ENCODE data around the gene ATRN. TPM values are rescaled to one million over a fixed set of nuclear protein-coding genes. Genes with fewer than 3 reads are reported as not detected.

The ATRN gene
- total RNA-seq, 1 donor from 2014 or later, result 11.8 TPM

DNA sequence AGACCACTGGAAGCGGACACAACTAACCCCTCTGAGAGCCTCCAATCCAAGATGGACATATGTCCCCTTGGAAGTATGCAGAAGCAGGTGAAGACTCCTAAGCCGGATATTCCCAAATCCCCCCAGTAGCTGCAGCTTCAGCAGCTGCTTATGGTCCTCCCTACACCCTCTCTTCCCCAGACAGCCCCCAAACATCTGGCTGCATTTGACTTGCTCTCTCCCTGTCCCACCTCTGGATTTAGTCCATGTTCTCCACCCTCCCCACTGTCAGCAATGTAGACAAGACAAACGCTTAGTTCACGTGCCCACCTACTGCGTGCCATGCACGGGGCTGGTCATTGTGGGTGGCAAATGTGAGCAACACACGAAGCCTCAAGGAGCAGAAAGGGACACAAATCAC is 215.6 kb downstream of the ATRN start:
- H3K36me3 Mint-ChIP-seq (ENCODE audit: low read depth), result no peaks in the 10 kb centered on the region

GRCh38 chr20:3686867-3687321 is 216.1 kb downstream of the ATRN start:
- intact Hi-C loops (cut with micrococcal nuclease), result no loop called here
- H3K27me3 Mint-ChIP-seq, result peaks cover 30% of the 10 kb centered on the region
- no peak overlapping the region for H3K27ac Mint-ChIP-seq
- H3K9me3 Mint-ChIP-seq, result no peaks in the 10 kb centered on the region
- H3K36me3 Mint-ChIP-seq (ENCODE audit: low read depth), result no peaks in the 10 kb centered on the region
- H3K4me3 Mint-ChIP-seq, result no peak overlapping the region
- H3K4me1 Mint-ChIP-seq, result no peaks in the 10 kb centered on the region
- no peak for DNase-seq

More for the DNA sequence above, 215.6 kb downstream of the ATRN start:
- H3K4me3 Mint-ChIP-seq, result no peak overlapping the region
- no peaks in the 10 kb centered on the region for H3K4me1 Mint-ChIP-seq
- no peak overlapping the region for H3K27ac Mint-ChIP-seq
- no peaks in the 10 kb centered on the region for H3K9me3 Mint-ChIP-seq
- no peak for DNase-seq
- H3K27me3 Mint-ChIP-seq, result peaks cover 30% of the 10 kb centered on the region
- intact Hi-C loops (cut with micrococcal nuclease), result no loop called here

GRCh38 chr20:3687655-3688054 is 216.8 kb downstream of the ATRN start:
- Mint-ChIP-seq H3K36me3 (ENCODE audit: low read depth) (no peaks in the 10 kb centered on the region), H3K9me3 (no peaks in the 10 kb centered on the region), H3K27me3 (peaks cover 26% of the 10 kb centered on the region), H3K4me3 (no peak overlapping the region), H3K4me1 (no peaks in the 10 kb centered on the region), H3K27ac (no peak overlapping the region)
- intact Hi-C loops (cut with micrococcal nuclease), result no loop called here
- no peak for DNase-seq

DNA sequence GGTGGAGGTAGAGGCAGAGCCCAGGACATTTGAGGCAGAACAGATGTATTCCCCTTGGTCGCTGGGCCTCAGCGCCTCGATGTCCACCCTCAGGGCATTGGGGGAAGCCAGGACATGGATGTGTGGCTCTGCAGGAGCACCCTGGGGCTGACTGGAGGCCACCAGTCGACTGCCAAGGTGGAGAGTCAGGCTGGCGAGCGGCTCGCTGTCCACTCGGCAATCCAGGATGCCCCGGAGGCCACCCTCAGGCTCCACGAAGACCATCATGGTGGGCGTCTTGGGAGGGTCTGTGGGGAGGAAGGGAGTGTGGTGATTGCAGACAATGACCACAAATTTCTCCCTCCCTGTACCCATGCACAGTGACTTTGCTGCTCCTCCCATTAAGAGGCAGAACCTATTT is 219.2 kb downstream of the ATRN start:
- intact Hi-C loops (cut with micrococcal nuclease), result no loop called here
- Mint-ChIP-seq H3K27ac (no peak overlapping the region), H3K4me3 (no peak overlapping the region), H3K9me3 (no peaks in the 10 kb centered on the region), H3K27me3 (peaks cover 8% of the 10 kb centered on the region), H3K4me1 (no peaks in the 10 kb centered on the region), H3K36me3 (ENCODE audit: low read depth) (no peaks in the 10 kb centered on the region)
- no peak for DNase-seq

DNA sequence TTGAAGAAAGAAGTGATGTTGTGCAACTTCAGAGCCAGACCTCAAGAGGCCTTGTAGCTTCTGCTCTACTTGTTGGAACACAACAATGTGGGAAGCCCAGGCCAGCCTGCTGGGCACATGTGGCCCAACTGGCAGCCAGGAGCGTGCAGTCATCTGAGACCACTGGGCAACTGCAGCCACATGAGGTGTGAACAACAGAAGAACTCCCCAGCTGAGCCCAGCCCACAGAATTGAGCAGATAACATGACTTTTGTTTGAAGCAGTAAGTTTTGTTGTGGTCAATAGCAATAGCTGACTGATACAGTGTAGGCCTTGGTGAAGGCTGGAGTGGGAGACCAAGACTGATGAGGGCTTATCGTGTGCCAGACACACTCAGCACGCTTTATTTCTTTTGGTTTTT is 219.6 kb downstream of the ATRN start:
- intact Hi-C loops (cut with micrococcal nuclease), result no loop called here
- DNase-seq, result no peak
- Mint-ChIP-seq H3K36me3 (ENCODE audit: low read depth) (no peaks in the 10 kb centered on the region), H3K9me3 (no peaks in the 10 kb centered on the region), H3K27me3 (peaks cover 6% of the 10 kb centered on the region), H3K27ac (no peak overlapping the region), H3K4me1 (no peaks in the 10 kb centered on the region), H3K4me3 (no peak overlapping the region)

DNA sequence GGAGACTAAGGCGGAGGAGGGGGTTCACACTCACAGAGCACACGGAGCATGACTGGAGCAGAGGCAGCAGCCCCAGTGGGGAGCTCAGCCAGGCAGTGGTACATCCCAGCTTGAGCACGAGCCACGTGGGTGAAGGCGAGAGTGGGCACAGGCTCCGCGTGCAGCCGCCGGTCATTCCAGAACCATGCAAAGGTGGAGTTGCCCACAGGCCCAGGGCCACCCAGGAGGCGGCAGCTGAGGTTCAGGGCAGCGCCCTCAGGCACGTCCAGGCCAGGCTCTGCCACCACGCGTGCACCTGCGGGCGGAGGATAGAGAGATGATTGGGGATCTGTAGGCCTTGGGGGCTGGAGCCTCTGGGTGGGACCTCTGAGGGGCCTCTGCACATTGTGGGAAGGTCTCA is 220.5 kb downstream of the ATRN start:
- DNase-seq, result no peak
- H3K27ac Mint-ChIP-seq, result no peak overlapping the region
- H3K9me3 Mint-ChIP-seq, result no peaks in the 10 kb centered on the region
- H3K36me3 Mint-ChIP-seq (ENCODE audit: low read depth), result no peaks in the 10 kb centered on the region
- H3K4me3 Mint-ChIP-seq, result no peak overlapping the region
- peaks cover 5% of the 10 kb centered on the region for H3K27me3 Mint-ChIP-seq
- intact Hi-C loops (cut with micrococcal nuclease), result no loop called here
- no peaks in the 10 kb centered on the region for H3K4me1 Mint-ChIP-seq

DNA sequence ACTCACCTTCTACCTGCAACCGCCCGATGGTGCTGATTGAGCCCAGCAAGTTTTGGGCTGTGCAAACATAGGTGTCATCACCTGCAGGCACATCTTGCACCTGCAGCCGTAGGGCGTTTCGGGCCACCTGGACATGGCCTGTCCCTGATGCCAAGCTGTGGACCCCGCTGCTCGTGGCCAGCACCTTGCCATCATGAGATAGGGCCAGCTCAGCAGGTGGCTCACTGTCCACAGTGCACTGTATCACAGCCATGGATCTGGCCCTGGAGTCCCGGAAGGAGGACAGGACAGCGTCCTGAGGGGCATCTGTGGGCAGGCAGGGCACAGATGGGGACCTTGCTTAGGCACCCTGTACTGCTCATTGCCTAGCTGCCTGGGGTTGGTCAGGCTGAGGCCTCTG is 221.1 kb downstream of the ATRN start:
- no peak for DNase-seq
- Mint-ChIP-seq H3K27ac (no peak overlapping the region), H3K9me3 (no peaks in the 10 kb centered on the region), H3K27me3 (peaks cover 2% of the 10 kb centered on the region), H3K36me3 (ENCODE audit: low read depth) (no peaks in the 10 kb centered on the region), H3K4me1 (no peaks in the 10 kb centered on the region), H3K4me3 (no peak overlapping the region)
- intact Hi-C loops (cut with micrococcal nuclease), result no loop called here

- Mint-ChIP-seq H3K4me3 (no peak overlapping the region), H3K9me3 (no peaks in the 10 kb centered on the region), H3K4me1 (no peaks in the 10 kb centered on the region), H3K27ac (no peak overlapping the region), H3K36me3 (ENCODE audit: low read depth) (no peaks in the 10 kb centered on the region), H3K27me3 (no peaks in the 10 kb centered on the region)
- intact Hi-C loops (cut with micrococcal nuclease), result no loop called here
- DNase-seq, result no peak
Measured at GRCh38 chr20:3692706-3693294, 222.0 kb downstream of the ATRN start.

GRCh38 chr20:3693376-3693775 is 222.6 kb downstream of the ATRN start:
- DNase-seq, result no peak
- intact Hi-C loops (cut with micrococcal nuclease), result no loop called here
- H3K9me3 Mint-ChIP-seq, result no peaks in the 10 kb centered on the region
- H3K36me3 Mint-ChIP-seq (ENCODE audit: low read depth), result no peaks in the 10 kb centered on the region
- H3K27ac Mint-ChIP-seq, result no peak overlapping the region
- H3K27me3 Mint-ChIP-seq, result no peaks in the 10 kb centered on the region
- H3K4me3 Mint-ChIP-seq, result no peak overlapping the region
- H3K4me1 Mint-ChIP-seq, result no peaks in the 10 kb centered on the region

GRCh38 chr20:3694864-3695263 is 224.0 kb downstream of the ATRN start:
- Mint-ChIP-seq H3K27ac (no peak overlapping the region), H3K4me1 (no peaks in the 10 kb centered on the region), H3K9me3 (no peaks in the 10 kb centered on the region), H3K27me3 (no peaks in the 10 kb centered on the region), H3K36me3 (ENCODE audit: low read depth) (no peaks in the 10 kb centered on the region), H3K4me3 (no peak overlapping the region)
- intact Hi-C loops (cut with micrococcal nuclease), result no loop called here
- no peak for DNase-seq

- no peak overlapping the region for H3K4me3 Mint-ChIP-seq
- H3K9me3 Mint-ChIP-seq, result no peaks in the 10 kb centered on the region
- H3K36me3 Mint-ChIP-seq (ENCODE audit: low read depth), result no peaks in the 10 kb centered on the region
- no peak for DNase-seq
- no peaks in the 10 kb centered on the region for H3K27me3 Mint-ChIP-seq
- no peak overlapping the region for H3K27ac Mint-ChIP-seq
- intact Hi-C loops (cut with micrococcal nuclease), result no loop called here
- no peaks in the 10 kb centered on the region for H3K4me1 Mint-ChIP-seq
Measured at GRCh38 chr20:3696200-3696599, 225.4 kb downstream of the ATRN start.

- Mint-ChIP-seq H3K27ac (no peak overlapping the region), H3K4me3 (no peak overlapping the region), H3K27me3 (no peaks in the 10 kb centered on the region), H3K9me3 (no peaks in the 10 kb centered on the region), H3K4me1 (no peaks in the 10 kb centered on the region), H3K36me3 (ENCODE audit: low read depth) (no peaks in the 10 kb centered on the region)
- no peak for DNase-seq
- intact Hi-C loops (cut with micrococcal nuclease), result no loop called here
Measured at GRCh38 chr20:3696745-3697587, 226.1 kb downstream of the ATRN start.

DNA sequence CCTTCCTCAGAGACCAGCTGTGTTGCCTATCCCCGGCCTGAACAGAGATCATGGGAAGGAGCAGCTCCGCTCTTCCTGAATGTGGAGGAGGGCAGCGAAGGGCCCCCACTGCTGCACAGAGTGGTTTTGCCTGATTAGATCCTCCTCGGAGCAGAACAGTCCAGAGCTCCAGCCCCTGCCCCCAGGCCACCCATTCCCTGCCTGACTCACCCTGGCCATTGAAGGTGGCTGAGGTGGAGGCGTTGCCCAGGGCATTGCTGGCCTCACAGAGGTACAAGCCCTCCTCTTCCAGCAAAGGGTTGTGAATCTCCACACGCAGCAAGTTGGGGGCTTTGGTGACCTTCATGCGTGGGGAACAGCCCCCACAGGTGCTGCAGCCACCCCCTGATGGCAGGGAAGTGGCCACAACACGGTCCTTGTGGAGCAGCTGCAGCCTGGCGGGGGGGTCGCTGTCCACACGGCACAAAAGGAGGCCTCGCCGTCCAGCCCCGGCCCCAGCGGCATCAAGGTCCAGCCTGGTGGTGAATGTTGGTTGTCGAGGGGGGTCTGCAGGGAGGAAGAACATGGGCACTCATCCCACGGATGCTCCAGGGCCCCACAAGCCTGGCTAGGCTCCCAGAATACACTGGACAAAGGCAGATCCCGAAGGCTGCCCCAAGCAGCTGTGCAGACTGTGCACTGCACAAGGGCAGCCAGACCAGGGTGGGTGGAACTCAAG is 226.9 kb downstream of the ATRN start:
- Mint-ChIP-seq H3K4me1 (no peaks in the 10 kb centered on the region), H3K4me3 (no peak overlapping the region), H3K27ac (no peak overlapping the region), H3K9me3 (no peaks in the 10 kb centered on the region), H3K36me3 (ENCODE audit: low read depth) (no peaks in the 10 kb centered on the region), H3K27me3 (no peaks in the 10 kb centered on the region)
- no peak for DNase-seq
- intact Hi-C loops (cut with micrococcal nuclease), result no loop called here

- Mint-ChIP-seq H3K36me3 (ENCODE audit: low read depth) (no peaks in the 10 kb centered on the region), H3K9me3 (no peaks in the 10 kb centered on the region), H3K4me3 (no peak overlapping the region), H3K27ac (no peak overlapping the region), H3K4me1 (no peaks in the 10 kb centered on the region), H3K27me3 (no peaks in the 10 kb centered on the region)
- DNase-seq, result no peak
- intact Hi-C loops (cut with micrococcal nuclease), result no loop called here
Measured at GRCh38 chr20:3698591-3699001, 227.8 kb downstream of the ATRN start.
